Mesodermal cell (in vitro differentiated cells): ENCODE results near the gene SLC3A2.

Experiments
- H3K27ac ChIP-seq: 2 replicates; pipeline ENCODE4 v1.7.0; 2013; ENCODE audit warnings: mild to moderate bottlenecking, low read depth, low read length, moderate library complexity; ENCODE audit not compliant: severe bottlenecking
- H3K36me3 ChIP-seq: 2 replicates; pipeline ENCODE4 v1.7.1; 2013; ENCODE audit warnings: mild to moderate bottlenecking, low read length, moderate library complexity; ENCODE audit not compliant: control insufficient read depth, insufficient read depth
- H3K4me1 ChIP-seq: one replicate; pipeline ENCODE4 v1.7.1; 2013; ENCODE audit warnings: mild to moderate bottlenecking, low read length; ENCODE audit not compliant: insufficient read depth, control insufficient read depth, poor library complexity, severe bottlenecking
- H3K4me3 ChIP-seq: 2 replicates; pipeline ENCODE4 v1.7.0; 2013; ENCODE audit warnings: low read length, control low read depth, mild to moderate bottlenecking; ENCODE audit not compliant: insufficient read depth, poor library complexity, severe bottlenecking; ENCODE audit errors: extremely low read depth
- H3K9me3 ChIP-seq: 2 replicates; pipeline ENCODE4 v1.7.1; 2013; ENCODE audit warnings: mild to moderate bottlenecking, low read length, moderate library complexity; ENCODE audit not compliant: control insufficient read depth
- WGBS, 2 experiments: methylation state at CpG; one replicate each; pipeline ENCODE4 v1.1.5; 2013; ENCODE audit warnings: missing lambda C conversion rate in 2 of 2; ENCODE audit not compliant: insufficient coverage in 2 of 2; 5-methylcytosine and 5-hydroxymethylcytosine counted together

Gene SLC3A2

DNA sequence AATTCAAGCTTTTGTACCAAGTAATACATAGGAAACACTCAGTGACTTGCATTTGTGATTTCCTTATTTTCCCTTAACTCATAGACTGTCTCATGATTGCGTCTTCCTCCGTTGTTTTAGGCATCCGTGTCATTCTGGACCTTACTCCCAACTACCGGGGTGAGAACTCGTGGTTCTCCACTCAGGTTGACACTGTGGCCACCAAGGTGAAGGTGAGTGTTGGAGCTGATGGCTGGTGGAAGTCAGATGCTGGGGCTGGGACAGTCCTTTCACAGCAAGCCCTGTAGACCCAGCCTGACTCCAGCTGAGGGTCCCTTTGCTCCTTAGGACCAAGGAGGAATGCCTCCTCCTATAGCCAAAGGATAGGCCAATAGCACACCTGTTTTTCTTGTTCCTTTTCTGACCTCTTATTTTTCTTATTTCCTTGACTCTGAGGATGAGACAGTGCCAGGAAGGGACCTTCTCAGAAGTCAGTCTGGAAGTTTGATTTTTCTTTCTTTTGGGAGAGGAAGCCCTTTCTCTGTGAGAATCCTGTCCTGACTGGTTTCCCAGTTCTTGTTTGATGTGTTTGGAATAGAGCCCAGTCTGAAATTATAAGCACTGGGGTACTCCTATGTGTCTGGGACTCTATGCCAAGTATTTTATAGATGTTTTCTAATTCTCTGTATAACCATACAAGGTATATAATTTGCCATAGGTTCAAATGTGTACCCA is 2.2 kb downstream of the SLC3A2 start:
- peaks cover 49% of the 10 kb centered on the region for H3K4me1 ChIP-seq
- WGBS, 2 experiments, result 63 to 100% methylated on average over 1 of the region's 5 CpGs
- peak overlapping the region; percentile 88 for H3K4me3 ChIP-seq
- peak overlapping the region; percentile 100 for H3K27ac ChIP-seq
- H3K36me3 ChIP-seq, result peaks cover 79% of the 10 kb centered on the region
- H3K9me3 ChIP-seq, result no peaks in the 10 kb centered on the region

DNA sequence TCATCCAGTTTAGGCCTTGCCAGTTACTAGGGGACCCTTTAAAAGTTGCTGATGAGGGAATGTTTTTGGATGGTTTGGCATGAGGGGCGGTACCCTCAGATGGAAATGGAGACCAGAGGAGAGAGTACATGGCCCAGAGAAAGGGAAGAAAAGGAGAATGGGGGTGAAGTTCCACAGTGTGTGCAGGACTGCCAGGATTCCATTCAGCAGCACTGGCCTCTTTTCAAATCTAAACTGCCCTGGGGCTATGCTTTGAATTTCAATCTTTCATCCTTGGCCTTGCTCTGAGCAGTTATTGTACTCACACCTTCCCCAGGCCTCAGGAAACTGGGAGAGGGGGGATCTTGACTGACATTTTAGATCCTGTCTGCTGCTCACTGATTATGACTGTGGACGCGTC is 3.0 kb downstream of the SLC3A2 start:
- H3K27ac ChIP-seq, result peak overlapping the region; percentile 100
- WGBS, 2 experiments, result 92 to 97% methylated on average over 1 to 3 of the region's 3 CpGs

DNA sequence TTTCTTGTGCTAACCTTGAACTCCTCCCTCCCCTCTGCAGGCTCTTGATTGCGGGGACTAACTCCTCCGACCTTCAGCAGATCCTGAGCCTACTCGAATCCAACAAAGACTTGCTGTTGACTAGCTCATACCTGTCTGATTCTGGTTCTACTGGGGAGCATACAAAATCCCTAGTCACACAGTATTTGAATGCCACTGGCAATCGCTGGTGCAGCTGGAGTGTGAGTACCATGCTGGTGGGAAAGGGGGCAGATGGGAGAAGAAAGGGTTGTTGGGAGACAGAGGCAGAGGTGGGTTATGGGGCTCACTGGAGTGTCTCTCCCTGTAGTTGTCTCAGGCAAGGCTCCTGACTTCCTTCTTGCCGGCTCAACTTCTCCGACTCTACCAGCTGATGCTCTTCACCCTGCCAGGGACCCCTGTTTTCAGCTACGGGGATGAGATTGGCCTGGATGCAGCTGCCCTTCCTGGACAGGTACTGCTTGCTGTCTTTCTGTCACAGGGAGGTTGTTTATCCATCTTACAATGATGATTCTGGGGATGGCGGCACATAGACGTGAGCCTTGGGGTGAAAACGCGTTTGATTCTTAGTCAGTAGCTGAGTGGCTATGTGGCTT is 4.5 kb downstream of the SLC3A2 start:
- H3K4me3 ChIP-seq, result no peak overlapping the region
- peak overlapping the region; percentile 29 for H3K27ac ChIP-seq
- H3K9me3 ChIP-seq, result no peaks in the 10 kb centered on the region
- peaks cover 82% of the 10 kb centered on the region for H3K36me3 ChIP-seq
- WGBS, 2 experiments, result 97 to 98% methylated on average over 7 to 11 of the region's 11 CpGs
- H3K4me1 ChIP-seq, result peaks cover 59% of the 10 kb centered on the region

More for the DNA sequence above, 3.0 kb downstream of the SLC3A2 start:
- Histone ChIP-seq H3K36me3 (peaks cover 80% of the 10 kb centered on the region), H3K4me1 (peaks cover 55% of the 10 kb centered on the region), H3K4me3 (peak overlapping the region; percentile 88), H3K9me3 (no peaks in the 10 kb centered on the region)

DNA sequence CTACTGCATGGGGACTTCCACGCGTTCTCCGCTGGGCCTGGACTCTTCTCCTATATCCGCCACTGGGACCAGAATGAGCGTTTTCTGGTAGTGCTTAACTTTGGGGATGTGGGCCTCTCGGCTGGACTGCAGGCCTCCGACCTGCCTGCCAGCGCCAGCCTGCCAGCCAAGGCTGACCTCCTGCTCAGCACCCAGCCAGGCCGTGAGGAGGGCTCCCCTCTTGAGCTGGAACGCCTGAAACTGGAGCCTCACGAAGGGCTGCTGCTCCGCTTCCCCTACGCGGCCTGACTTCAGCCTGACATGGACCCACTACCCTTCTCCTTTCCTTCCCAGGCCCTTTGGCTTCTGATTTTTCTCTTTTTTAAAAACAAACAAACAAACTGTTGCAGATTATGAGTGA is 7.7 kb downstream of the SLC3A2 start:
- H3K36me3 ChIP-seq, result peaks cover 66% of the 10 kb centered on the region
- peaks cover 50% of the 10 kb centered on the region for H3K4me1 ChIP-seq
- H3K27ac ChIP-seq, result peak overlapping the region; percentile 68
- H3K4me3 ChIP-seq, result no peak overlapping the region
- 98 to 99% methylated on average over 9 to 12 of the region's 14 CpGs for WGBS, 2 experiments
- no peaks in the 10 kb centered on the region for H3K9me3 ChIP-seq

DNA sequence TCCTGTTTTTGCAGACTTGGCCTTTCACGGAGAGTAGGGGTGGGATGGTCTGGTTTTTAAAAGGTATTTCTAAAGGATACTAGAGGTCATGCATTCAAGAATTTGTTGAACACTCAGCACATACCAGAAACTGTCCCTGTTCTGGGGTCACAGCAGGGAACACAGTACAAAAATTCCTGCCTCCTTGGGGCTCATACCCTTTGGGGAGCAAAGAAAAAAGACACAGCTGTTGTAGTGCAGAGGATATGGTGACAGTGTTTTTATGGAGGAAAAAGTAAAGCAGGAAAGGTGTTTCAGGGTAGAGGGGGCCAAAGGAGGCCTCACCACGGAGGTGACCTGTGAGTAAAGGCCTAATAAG is 8.4 kb downstream of the SLC3A2 start:
- WGBS, 2 experiments, result 87 to 100% methylated on average over 1 of the region's 2 CpGs
- H3K27ac ChIP-seq, result peak overlapping the region; percentile 68
- peaks cover 59% of the 10 kb centered on the region for H3K36me3 ChIP-seq
- H3K4me1 ChIP-seq, result peaks cover 45% of the 10 kb centered on the region
- no peaks in the 10 kb centered on the region for H3K9me3 ChIP-seq
- no peak overlapping the region for H3K4me3 ChIP-seq

DNA sequence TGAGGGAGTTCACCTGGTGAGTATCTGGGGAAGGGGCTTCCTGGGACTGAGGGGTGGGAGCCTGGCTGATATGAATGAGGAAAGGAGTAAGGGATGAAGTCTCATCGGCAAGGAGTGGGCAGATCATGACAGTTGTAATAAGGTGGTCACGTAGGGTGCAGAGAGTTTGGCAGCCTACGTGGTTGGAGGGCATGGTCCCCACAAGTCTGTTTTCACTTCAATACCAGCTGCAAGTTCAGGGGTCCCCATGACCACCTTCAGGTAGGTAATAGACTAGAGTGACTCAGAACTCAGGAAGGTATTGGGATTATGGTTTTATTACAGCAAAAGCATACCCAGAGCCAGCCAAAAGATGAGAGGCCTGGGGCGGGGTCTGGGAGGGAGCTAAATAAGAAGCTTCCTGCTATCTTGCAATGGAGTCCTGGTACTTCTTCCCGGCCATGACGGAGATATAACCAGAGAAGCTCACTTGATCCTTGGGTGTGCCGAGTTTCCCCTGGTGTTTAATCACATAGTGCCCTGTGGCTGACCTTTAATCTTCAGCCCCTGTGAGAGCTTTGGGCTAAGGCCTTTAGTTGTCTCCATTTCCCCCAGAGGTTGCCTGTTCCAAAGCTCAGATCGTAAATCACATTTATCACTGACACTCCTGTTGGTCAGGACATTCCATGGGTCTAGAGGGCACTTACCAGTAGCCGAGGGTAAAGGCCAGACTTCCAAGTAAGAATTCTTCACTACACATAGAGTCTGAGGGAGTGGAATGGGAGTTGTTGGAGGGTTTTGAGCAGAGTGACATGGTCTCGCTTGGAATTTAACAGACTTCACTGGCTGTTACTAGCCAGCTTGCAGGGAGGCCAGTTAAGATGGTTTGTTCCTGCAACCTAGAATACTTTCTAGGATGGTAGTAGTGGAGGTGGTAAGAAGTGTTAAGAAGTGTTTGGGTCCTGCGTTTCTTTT is 9.1 kb downstream of the SLC3A2 start:
- Histone ChIP-seq H3K4me3 (no peak overlapping the region), H3K36me3 (peaks cover 52% of the 10 kb centered on the region), H3K27ac (peak overlapping the region; percentile 68), H3K9me3 (no peaks in the 10 kb centered on the region), H3K4me1 (peaks cover 38% of the 10 kb centered on the region)
- 90 to 94% methylated on average over 7 to 9 of the region's 11 CpGs for WGBS, 2 experiments

DNA sequence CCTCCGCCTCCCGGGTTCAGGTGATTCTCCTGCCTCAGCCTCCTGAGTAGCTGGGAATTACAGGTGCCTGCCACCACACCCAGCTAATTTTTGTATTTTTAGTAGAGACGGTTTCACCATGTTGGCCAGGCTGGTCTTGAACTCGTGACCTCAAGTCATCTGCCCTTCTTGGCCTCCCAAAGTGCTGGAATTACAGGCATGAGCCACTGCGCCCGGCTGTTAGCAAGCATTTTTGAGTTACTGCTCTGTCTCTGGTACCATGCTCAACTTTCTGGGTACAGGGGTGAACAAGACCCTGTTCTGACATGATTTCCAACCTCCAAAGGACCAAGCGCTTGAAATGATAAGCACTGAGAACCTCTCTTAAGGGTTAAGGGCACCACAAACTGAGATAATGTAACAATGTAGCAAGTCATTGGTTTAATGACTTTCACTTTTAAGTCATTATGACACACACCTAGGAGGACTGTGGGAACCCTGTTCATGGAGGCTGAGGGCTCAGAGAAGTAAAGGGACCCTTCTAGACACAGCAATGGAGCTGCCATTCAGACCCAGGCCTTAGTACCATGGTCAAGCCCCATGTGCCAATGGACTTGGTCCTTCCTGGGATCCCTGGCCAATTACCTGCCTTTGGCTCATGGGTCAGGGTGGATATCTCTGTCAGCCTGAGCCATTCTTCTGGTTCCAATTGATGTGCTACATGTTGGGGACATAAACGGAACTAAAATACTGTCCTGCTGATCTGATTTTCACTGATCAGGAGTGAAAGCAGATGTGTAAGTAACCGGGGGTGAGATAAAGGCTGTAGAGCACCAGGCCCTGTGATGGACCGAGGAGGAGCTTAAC is 11.6 kb downstream of the SLC3A2 start:
- Histone ChIP-seq H3K36me3 (peaks cover 27% of the 10 kb centered on the region), H3K9me3 (no peaks in the 10 kb centered on the region), H3K4me1 (peaks cover 24% of the 10 kb centered on the region), H3K27ac (no peak overlapping the region), H3K4me3 (no peak overlapping the region)
- 90 to 93% methylated on average over 8 to 9 of the region's 10 CpGs for WGBS, 2 experiments

DNA sequence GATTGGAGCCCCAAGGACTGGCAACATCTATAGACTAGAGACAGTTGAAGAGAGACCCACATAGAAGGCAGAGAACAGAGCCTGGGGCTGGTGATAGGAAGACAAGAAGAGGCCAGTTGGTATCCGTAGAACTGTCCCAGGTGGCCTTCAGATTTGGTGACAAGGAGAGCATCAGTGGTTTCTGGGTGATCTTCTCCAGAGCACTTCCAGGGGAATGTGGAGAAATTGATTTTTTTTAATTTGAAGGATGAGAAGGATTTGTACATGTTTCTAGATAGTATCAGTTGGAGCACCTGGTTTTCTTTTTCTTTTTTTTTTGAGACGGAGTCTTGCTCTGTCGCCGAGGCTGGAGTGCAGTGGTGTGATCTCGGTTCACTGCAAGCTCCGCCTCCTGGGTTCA is 14.8 kb downstream of the SLC3A2 start:
- no peaks in the 10 kb centered on the region for H3K9me3 ChIP-seq
- WGBS, 2 experiments, result 92 to 100% methylated on average over 1 to 5 of the region's 6 CpGs
- no peak overlapping the region for H3K27ac ChIP-seq
- H3K4me3 ChIP-seq, result no peak overlapping the region
- H3K36me3 ChIP-seq, result no peaks in the 10 kb centered on the region
- H3K4me1 ChIP-seq, result no peaks in the 10 kb centered on the region

DNA sequence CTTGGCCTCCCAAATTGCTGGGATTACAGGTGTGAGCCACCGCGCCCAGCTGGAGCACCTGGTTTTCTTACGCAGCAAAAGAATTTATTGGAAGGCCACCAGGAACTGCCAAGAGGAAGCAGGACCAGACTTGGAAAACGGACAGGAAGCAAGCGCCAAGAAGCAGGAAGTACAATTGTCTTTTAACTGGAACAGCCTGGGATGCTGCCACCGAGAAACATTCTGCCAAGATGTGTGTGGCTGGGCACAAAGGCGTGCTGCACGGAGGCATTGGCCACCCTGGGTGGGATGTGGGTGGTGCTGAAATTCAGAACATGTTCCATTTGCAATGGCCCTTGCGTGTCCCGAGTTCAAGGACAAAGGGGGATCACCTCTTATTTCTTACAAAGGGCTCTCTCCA is 15.4 kb downstream of the SLC3A2 start:
- WGBS, 2 experiments, result 83 to 89% methylated on average over 7 to 8 of the region's 10 CpGs
- Histone ChIP-seq H3K9me3 (no peaks in the 10 kb centered on the region), H3K36me3 (no peaks in the 10 kb centered on the region), H3K27ac (no peak overlapping the region), H3K4me1 (no peaks in the 10 kb centered on the region), H3K4me3 (no peak overlapping the region)

DNA sequence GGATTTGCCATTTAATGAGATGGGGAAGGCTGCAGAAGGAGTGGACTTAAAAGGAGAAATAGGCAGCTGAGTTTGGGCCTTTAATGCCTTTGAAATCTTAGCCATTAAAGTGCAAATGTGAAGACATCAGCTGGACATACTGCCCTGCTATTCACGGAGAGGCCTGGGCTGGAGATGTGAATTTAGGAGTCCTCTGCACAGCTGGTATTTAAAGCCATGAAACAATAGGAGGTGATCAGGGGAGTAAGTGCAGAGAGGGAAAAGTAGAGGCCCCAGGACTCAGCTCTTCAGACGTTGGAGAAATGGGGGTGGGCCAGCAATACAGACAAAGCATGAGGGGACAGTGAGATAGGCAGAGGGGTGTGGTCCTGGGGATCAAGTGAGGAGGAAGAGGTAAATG is 16.6 kb downstream of the SLC3A2 start:
- Histone ChIP-seq H3K4me3 (no peak overlapping the region), H3K4me1 (no peaks in the 10 kb centered on the region), H3K36me3 (no peaks in the 10 kb centered on the region), H3K27ac (no peak overlapping the region), H3K9me3 (no peaks in the 10 kb centered on the region)
- WGBS, 2 experiments, result 36 to 40% methylated on average over 2 of the region's 2 CpGs
